Measurements from ENCODE around the gene ADAMTSL3.
A peak's percentile ranks its signal among the peaks of the same experiment; 100 is the strongest.
"Not testable (repeated sequence)": the region's sequence is repeated elsewhere in the genome, so short reads cannot be mapped to it uniquely, and the experiment has no call there.

Gene ADAMTSL3

DNA sequence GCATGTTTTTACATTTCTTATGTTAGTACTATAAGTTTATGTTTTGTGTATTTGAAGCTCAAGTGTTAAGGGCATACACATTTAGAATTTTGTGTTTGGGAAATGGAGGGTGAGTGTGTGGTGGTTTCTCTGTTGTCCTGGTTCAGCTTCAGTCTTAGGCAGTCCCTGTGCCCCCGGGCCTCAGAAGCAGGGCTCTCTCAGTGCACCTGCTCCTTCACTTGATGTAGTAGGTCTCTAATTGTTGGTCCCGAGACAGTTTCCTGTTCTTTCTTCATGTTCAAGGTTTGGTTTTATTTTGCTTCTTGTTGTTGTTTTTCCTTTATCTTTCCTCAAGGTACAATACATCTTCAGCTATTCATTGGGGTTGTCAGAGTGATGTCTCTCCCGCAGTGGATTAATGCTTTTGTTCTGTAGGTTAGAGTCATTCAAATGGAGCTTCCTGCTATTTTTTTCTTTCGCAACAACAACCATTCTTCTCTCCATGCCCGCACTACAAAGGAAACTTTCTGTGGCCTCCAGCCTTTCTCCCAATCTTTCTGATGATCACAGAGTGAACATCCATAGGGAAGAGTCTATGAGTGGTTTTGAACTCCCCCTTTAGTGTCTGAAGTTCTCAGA is 403.9 kb downstream of the ADAMTSL3 start:
- Histone ChIP-seq H3K9ac (ENCODE audit: low read length) (no peak overlapping the region), H3K27me3 (ENCODE audit: low read depth, low read length) (0 out of 2 replicates have a peak, but pooled peaks cover 7% of the 10 kb centered on the region), H3K4me1 (ENCODE audit: low read length) (no peaks in the 10 kb centered on the region), H3K4me2 (ENCODE audit: low read length) (no peak overlapping the region), H3K4me3 (ENCODE audit: low read length) (no peak overlapping the region), H4K20me1 (ENCODE audit: insufficient read depth, low read length) (no peaks in the 10 kb centered on the region), H3K27ac (ENCODE audit: low read length) (no peak overlapping the region), H3K36me3 (replicated peaks; ENCODE audit: low read depth, low read length) (no peaks in the 10 kb centered on the region), H3K9me3 (ENCODE audit: insufficient read depth, low read length) (peaks cover 6% of the 10 kb centered on the region; the same call in 1 of the 2 replicates), H3K79me2 (ENCODE audit: low read length) (no peaks in the 10 kb centered on the region), H2AFZ (ENCODE audit: low read depth, low read length) (no peak overlapping the region)
- TF ChIP-seq, protein P1, sequence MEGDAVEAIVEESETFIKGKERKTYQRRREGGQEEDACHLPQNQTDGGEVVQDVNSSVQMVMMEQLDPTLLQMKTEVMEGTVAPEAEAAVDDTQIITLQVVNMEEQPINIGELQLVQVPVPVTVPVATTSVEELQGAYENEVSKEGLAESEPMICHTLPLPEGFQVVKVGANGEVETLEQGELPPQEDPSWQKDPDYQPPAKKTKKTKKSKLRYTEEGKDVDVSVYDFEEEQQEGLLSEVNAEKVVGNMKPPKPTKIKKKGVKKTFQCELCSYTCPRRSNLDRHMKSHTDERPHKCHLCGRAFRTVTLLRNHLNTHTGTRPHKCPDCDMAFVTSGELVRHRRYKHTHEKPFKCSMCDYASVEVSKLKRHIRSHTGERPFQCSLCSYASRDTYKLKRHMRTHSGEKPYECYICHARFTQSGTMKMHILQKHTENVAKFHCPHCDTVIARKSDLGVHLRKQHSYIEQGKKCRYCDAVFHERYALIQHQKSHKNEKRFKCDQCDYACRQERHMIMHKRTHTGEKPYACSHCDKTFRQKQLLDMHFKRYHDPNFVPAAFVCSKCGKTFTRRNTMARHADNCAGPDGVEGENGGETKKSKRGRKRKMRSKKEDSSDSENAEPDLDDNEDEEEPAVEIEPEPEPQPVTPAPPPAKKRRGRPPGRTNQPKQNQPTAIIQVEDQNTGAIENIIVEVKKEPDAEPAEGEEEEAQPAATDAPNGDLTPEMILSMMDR (IDR thresholded peaks at IDR 0.05; ENCODE audit: low read depth, low read length) = no peak
- TF ChIP-seq EZH2phosphoT487 (IDR thresholded peaks at IDR 0.05; ENCODE audit: low read depth) = no peak

DNA sequence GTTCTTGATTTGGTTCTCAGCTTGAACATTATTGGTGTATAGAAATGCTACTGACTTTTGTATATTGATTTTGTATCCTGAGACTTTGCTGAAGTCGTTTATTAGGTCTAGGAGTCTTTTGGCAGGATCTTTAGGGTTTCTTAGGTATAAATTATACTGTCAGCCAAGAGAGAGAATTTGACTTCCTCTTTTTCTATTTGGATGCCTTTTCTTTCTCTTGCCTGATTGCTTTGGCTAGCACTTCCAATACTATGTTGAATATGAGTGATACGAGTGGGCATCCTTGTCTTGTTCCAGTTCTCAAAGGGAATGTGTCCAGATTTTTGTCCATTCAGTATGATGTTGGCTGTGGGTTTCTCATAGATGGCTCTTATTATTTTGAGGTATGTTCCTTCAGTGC is 409.8 kb downstream of the ADAMTSL3 start:
- H4K20me1 ChIP-seq (ENCODE audit: insufficient read depth, low read length); H3K27ac ChIP-seq (ENCODE audit: low read length); H3K4me1 ChIP-seq (ENCODE audit: low read length); H2AFZ ChIP-seq (ENCODE audit: low read depth, low read length); H3K36me3 ChIP-seq (replicated peaks; ENCODE audit: low read depth, low read length); H3K27me3 ChIP-seq (ENCODE audit: low read depth, low read length); H3K4me3 ChIP-seq (ENCODE audit: low read length); H3K9ac ChIP-seq (ENCODE audit: low read length); H3K9me3 ChIP-seq (ENCODE audit: insufficient read depth, low read length); H3K79me2 ChIP-seq (ENCODE audit: low read length); H3K4me2 ChIP-seq (ENCODE audit: low read length): not testable (repeated sequence)

DNA sequence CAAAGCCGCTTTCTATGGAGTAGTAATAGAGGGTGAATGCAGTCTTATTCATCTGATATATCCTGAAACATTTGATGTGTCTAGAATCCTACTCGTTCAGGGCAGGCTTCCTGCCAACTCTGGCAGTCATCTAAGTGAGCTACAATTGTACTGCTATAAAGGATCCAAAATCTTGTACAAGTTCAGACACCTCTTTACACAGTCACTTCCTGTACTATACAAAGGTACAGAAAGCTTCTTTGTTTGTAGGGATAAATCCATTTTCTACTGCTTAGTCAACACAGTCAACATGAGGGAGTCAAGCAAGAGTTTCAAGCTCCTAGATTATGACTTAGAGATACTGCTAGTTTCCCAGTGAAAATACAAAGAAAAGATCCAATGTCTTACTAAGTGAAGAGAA is 414.8 kb downstream of the ADAMTSL3 start:
- H3K9ac ChIP-seq (ENCODE audit: low read length); H3K4me2 ChIP-seq (ENCODE audit: low read length); H3K9me3 ChIP-seq (ENCODE audit: insufficient read depth, low read length); H3K27me3 ChIP-seq (ENCODE audit: low read depth, low read length); H3K79me2 ChIP-seq (ENCODE audit: low read length); H3K27ac ChIP-seq (ENCODE audit: low read length); H3K36me3 ChIP-seq (replicated peaks; ENCODE audit: low read depth, low read length); H2AFZ ChIP-seq (ENCODE audit: low read depth, low read length); H3K4me1 ChIP-seq (ENCODE audit: low read length); H3K4me3 ChIP-seq (ENCODE audit: low read length); H4K20me1 ChIP-seq (ENCODE audit: insufficient read depth, low read length): not testable (repeated sequence)

DNA sequence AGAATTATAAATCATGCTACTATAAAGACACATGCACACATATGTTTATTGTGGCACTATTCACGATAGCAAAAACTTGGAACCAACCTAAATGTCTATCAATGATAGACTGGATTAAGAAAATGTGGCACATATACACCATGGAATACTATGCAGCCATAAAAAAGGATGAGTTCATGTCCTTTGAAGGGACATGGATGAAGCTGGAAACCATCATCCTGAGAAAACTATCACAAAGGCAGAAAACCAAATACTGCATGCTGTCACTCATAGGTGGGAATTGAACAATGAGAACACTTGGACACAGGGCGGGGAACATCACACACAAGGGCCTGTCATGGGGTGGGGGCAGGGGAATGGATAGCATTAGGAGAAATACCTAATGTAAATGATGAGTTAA is 424.1 kb downstream of the ADAMTSL3 start:
- H3K36me3 ChIP-seq (replicated peaks; ENCODE audit: low read depth, low read length); H3K9me3 ChIP-seq (ENCODE audit: insufficient read depth, low read length); H2AFZ ChIP-seq (ENCODE audit: low read depth, low read length); H3K27me3 ChIP-seq (ENCODE audit: low read depth, low read length); H4K20me1 ChIP-seq (ENCODE audit: insufficient read depth, low read length); H3K9ac ChIP-seq (ENCODE audit: low read length); H3K4me1 ChIP-seq (ENCODE audit: low read length); H3K4me3 ChIP-seq (ENCODE audit: low read length); H3K27ac ChIP-seq (ENCODE audit: low read length); H3K4me2 ChIP-seq (ENCODE audit: low read length); H3K79me2 ChIP-seq (ENCODE audit: low read length): not testable (repeated sequence)

DNA sequence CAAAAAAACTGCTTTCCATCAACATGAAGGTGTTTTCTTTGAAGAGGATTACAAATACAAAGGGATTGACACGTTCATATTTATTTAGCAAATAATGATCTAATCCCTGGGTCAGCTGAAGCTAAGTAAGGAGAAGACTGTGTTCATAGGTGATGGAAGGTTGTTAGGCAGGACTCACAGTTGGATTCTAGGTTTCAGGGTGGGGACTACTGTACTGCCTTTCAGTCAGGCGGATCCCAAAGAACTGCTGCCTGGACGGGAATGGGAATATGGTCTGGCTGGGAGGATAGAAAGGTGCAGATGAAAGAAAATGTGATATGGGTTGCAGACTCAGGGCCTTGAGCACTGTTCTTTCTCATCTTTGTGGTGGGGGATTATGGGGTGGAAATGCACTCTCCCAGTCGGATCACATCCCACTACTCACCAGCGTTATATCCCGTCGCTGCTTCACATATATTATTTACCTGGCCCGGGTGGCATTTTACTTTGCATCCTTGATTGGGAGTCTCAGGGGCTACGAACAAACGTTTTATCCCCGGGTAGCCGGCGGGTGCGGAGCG is 425.5 kb downstream of the ADAMTSL3 start:
- peak overlapping the region; percentile 57 for H2AFZ ChIP-seq (ENCODE audit: low read depth, low read length)
- not testable (repeated sequence) for H3K9me3 ChIP-seq (ENCODE audit: insufficient read depth, low read length); H3K79me2 ChIP-seq (ENCODE audit: low read length); H4K20me1 ChIP-seq (ENCODE audit: insufficient read depth, low read length); H3K27me3 ChIP-seq (ENCODE audit: low read depth, low read length); H3K36me3 ChIP-seq (replicated peaks; ENCODE audit: low read depth, low read length); H3K27ac ChIP-seq (ENCODE audit: low read length); H3K4me1 ChIP-seq (ENCODE audit: low read length)
- peak overlapping the region; percentile 60; the same call in 1 of the 2 replicates for H3K9ac ChIP-seq (ENCODE audit: low read length)
- peak overlapping the region; percentile 81 for H3K4me3 ChIP-seq (ENCODE audit: low read length)
- peak overlapping the region; percentile 71 for H3K4me2 ChIP-seq (ENCODE audit: low read length)
